Esophagus squamous epithelium (tissue), 5 donors: ENCODE results near the gene KIF2C. TPM values are rescaled to one million over a fixed set of nuclear protein-coding genes. Genes with fewer than 3 reads are reported as not detected.
A peak's percentile ranks its signal among the peaks of the same experiment; 100 is the strongest.

Experiments used
- DNase-seq: peaks from one replicate; lab custom pipeline; 2025; lab: John Stamatoyannopoulos, UW
- H3K27ac ChIP-seq, 4 donors: fragments of 200-600 bp; sonication (generic); one replicate each; pipeline ENCODE4 v1.5.1; 2016 to 2019; ENCODE audit warnings: mild to moderate bottlenecking in 1 of 4
- H3K27me3 ChIP-seq, 4 donors: fragments of 200-600 bp; sonication (generic); 1 replicate in 3 of 4; 2 replicates in 1 of 4; pipeline versions ENCODE4 v1.5.1 to v1.6.0; 2017 to 2021; ENCODE audit warnings: antibody characterized with exemption in 1 of 4
- H3K36me3 ChIP-seq, 3 donors: fragments of 200-600 bp; sonication (generic); one replicate each; pipeline ENCODE4 v1.5.1; 2016 to 2019
- H3K4me1 ChIP-seq, 3 donors: fragments of 200-600 bp; sonication (generic); one replicate each; pipeline ENCODE4 v1.5.1; 2017 to 2019
- H3K4me3 ChIP-seq, 4 donors: fragments of 200-600 bp; sonication (generic); 1 replicate in 3 of 4; 2 replicates in 1 of 4; pipeline ENCODE4 v1.5.1; 2016 to 2019; ENCODE audit warnings: mild to moderate bottlenecking in 2 of 4, moderate library complexity in 1 of 4
- H3K9me3 ChIP-seq, 3 donors: fragments of 200-600 bp; sonication (generic); one replicate each; pipeline ENCODE4 v1.5.1; 2016 to 2019
- POLR2A ChIP-seq, 4 donors: fragments of 450-650 bp; IDR thresholded peaks; one replicate each; pipeline ENCODE4 v1.6.1; 2017; ENCODE audit warnings: antibody characterized with exemption in 4 of 4, mild to moderate bottlenecking in 4 of 4, moderate library complexity in 3 of 4
- WGBS, 2 donors: methylation state at CpG; one replicate each; pipeline ENCODE4 v1.1.5; 2018; 5-methylcytosine and 5-hydroxymethylcytosine counted together
- intact Hi-C: fragments of 100-400 bp; cut with DNase I; formaldehyde crosslinking; loops from one replicate; pipeline ENCODE4 v1.15.0; 2022
- total RNA-seq, 4 donors: library from RNA; depleted of rRNA; stranded (reverse); fragments of >200 nt; gene quantifications; one replicate each; pipeline ENCODE4 v1.1.0, GENCODE V29; 2016
- TF ChIP-seq, protein P1 (sequence below), 6 experiments: fragments of 450-650 bp in 4 of 6; fragments of 200-600 bp in 2 of 6; sonication (generic) in 2 of 6; IDR thresholded peaks; one replicate each; pipeline ENCODE4 v1.5.1; 2016 to 2019; ENCODE audit warnings: antibody characterized with exemption in 6 of 6, mild to moderate bottlenecking in 4 of 6, moderate library complexity in 4 of 6
- donor health status: DM: yes; HTN: yes; CAD: no.

KIF2C gene
- total RNA-seq, 4 donors from 2014 or later = 4.8 to 17.9 (median 9.4) TPM

GRCh38 chr1:44780583-44781121, 41.0 kb downstream of the KIF2C start:
- Histone ChIP-seq H3K9me3 (no peaks in the 10 kb centered on the region), H3K4me1 (peaks cover 33 to 65% (median 34%) of the 10 kb centered on the region in 3 donors), H3K4me3 (no peak overlapping the region), H3K27ac (no peak overlapping the region), H3K36me3 (peaks cover 10 to 59% (median 36%) of the 10 kb centered on the region in 3 donors), H3K27me3 (no peaks in the 10 kb centered on the region)
- DNase-seq = no peak
- WGBS, 2 donors = 92 to 94% methylated on average over 13 to 14 of the region's 14 CpGs
- intact Hi-C loops = loop anchor here (10.0 kb wide), 1 partner anchor 54 kb away; no protein-coding TSS in a partner anchor
- TF ChIP-seq, protein P1, sequence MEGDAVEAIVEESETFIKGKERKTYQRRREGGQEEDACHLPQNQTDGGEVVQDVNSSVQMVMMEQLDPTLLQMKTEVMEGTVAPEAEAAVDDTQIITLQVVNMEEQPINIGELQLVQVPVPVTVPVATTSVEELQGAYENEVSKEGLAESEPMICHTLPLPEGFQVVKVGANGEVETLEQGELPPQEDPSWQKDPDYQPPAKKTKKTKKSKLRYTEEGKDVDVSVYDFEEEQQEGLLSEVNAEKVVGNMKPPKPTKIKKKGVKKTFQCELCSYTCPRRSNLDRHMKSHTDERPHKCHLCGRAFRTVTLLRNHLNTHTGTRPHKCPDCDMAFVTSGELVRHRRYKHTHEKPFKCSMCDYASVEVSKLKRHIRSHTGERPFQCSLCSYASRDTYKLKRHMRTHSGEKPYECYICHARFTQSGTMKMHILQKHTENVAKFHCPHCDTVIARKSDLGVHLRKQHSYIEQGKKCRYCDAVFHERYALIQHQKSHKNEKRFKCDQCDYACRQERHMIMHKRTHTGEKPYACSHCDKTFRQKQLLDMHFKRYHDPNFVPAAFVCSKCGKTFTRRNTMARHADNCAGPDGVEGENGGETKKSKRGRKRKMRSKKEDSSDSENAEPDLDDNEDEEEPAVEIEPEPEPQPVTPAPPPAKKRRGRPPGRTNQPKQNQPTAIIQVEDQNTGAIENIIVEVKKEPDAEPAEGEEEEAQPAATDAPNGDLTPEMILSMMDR (IDR thresholded peaks at IDR 0.05) = no peak
- TF ChIP-seq POLR2A (IDR thresholded peaks at IDR 0.05) = no peak

DNA sequence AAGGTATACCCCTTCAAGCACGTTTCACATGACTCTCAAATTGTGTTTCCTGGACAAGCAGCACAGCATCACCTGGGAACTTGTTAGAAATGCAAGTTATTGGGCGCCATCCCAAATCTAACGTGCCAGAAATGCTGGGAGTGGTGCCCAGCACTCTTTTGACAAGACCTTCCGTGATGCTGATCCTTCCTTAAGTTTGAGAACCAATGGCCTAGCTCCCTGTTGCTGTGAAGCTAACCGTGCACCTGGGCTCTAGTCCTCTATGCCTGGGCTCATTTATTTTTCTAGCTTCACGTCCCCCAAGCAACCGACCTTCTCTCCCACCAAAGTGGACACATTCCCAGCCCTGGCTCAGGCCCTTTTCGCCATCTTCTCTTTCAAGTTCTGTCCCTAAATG, 44.1 kb downstream of the KIF2C start:
- no peak for DNase-seq

GRCh38 chr1:44784094-44785028, 44.7 kb downstream of the KIF2C start:
- intact Hi-C loops = loop anchor here (10.0 kb wide), 1 partner anchor 50 kb away; no protein-coding TSS in a partner anchor
- H3K4me3 ChIP-seq = peak overlapping the region; percentile 31 to 68 (median 43)
- WGBS, 2 donors = 55 to 83% methylated on average over 2 to 10 of the region's 71 CpGs
- H3K27ac ChIP-seq = peak overlapping the region in 3 of 4 donors; percentile 32 to 55 (median 54)
- no peak for DNase-seq
- H3K36me3 ChIP-seq = peaks cover 0 to 30% (median 12%) of the 10 kb centered on the region in 3 donors
- H3K27me3 ChIP-seq = no peaks in the 10 kb centered on the region
- H3K4me1 ChIP-seq = peaks cover 20 to 42% (median 27%) of the 10 kb centered on the region in 3 donors
- TF ChIP-seq, protein P1 (IDR thresholded peaks at IDR 0.05) = peak in 1 of 6 experiments; percentile 5
- TF ChIP-seq POLR2A (IDR thresholded peaks at IDR 0.05) = no peak
- H3K9me3 ChIP-seq = no peaks in the 10 kb centered on the region

More for the DNA sequence above, 44.1 kb downstream of the KIF2C start:
- Histone ChIP-seq H3K4me1 (peaks cover 20 to 49% (median 27%) of the 10 kb centered on the region in 3 donors), H3K36me3 (peaks cover 0 to 37% (median 16%) of the 10 kb centered on the region in 3 donors), H3K4me3 (peak overlapping the region; percentile 31 to 68 (median 43)), H3K9me3 (no peaks in the 10 kb centered on the region), H3K27me3 (no peaks in the 10 kb centered on the region), H3K27ac (peak overlapping the region in 3 of 4 donors; percentile 32 to 55 (median 54))
- intact Hi-C loops = loop anchor here (10.0 kb wide), 1 partner anchor 51 kb away; no protein-coding TSS in a partner anchor
- WGBS, 2 donors = 20 to 21% methylated on average over 7 to 8 of the region's 8 CpGs
- TF ChIP-seq, protein P1 (IDR thresholded peaks at IDR 0.05) = no peak
- TF ChIP-seq POLR2A (IDR thresholded peaks at IDR 0.05) = no peak

GRCh38 chr1:44785029-44785380, 45.4 kb downstream of the KIF2C start:
- intact Hi-C loops = loop anchor here (10.0 kb wide), 1 partner anchor 50 kb away; no protein-coding TSS in a partner anchor

More at GRCh38 chr1:44785029-44785380, 45.4 kb downstream of the KIF2C start:
- TF ChIP-seq, protein P1 (IDR thresholded peaks at IDR 0.05) = no peak
- TF ChIP-seq POLR2A (IDR thresholded peaks at IDR 0.05) = no peak
- H3K27me3 ChIP-seq = no peaks in the 10 kb centered on the region
- H3K27ac ChIP-seq = no peak overlapping the region
- no peak for DNase-seq
- H3K4me1 ChIP-seq = peaks cover 20 to 43% (median 27%) of the 10 kb centered on the region in 3 donors
- H3K36me3 ChIP-seq = peaks cover 0 to 24% (median 9%) of the 10 kb centered on the region in 3 donors
- H3K9me3 ChIP-seq = no peaks in the 10 kb centered on the region
- 90 to 100% methylated on average over 2 of the region's 6 CpGs for WGBS, 2 donors
- H3K4me3 ChIP-seq = no peak overlapping the region
